Esophagus muscularis mucosa (tissue), 4 donors: ENCODE data around the gene RPN1. TPM values are rescaled to one million over a fixed set of nuclear protein-coding genes. Genes with fewer than 3 reads are reported as not detected.

Experiments
- DNase-seq: peaks from one replicate; pipeline ENCODE4 v3.0.0-alpha.2; 2017; ENCODE audit errors: extremely low spot score
- H3K27ac ChIP-seq, 4 donors: fragments of 200-600 bp; sonication (generic); replicated peaks in 1 of 4; 1 replicate in 3 of 4; 2 replicates in 1 of 4; pipeline ENCODE4 v1.5.1; 2016 to 2019; ENCODE audit warnings: mild to moderate bottlenecking in 1 of 4
- H3K27me3 ChIP-seq, 4 donors: fragments of 200-600 bp; sonication (generic); one replicate each; pipeline versions ENCODE4 v1.5.1 to v1.6.0; 2016 to 2019
- H3K36me3 ChIP-seq, 4 donors: fragments of 200-600 bp; sonication (generic); one replicate each; pipeline ENCODE4 v1.5.1; 2016 to 2019
- H3K4me1 ChIP-seq, 4 donors: fragments of 200-600 bp; sonication (generic); one replicate each; pipeline ENCODE4 v1.5.1; 2016 to 2019
- H3K4me3 ChIP-seq, 4 donors: fragments of 200-600 bp; sonication (generic); 1 replicate in 2 of 4; 2 replicates in 2 of 4; pipeline ENCODE4 v1.5.1; 2016 to 2019; ENCODE audit warnings: mild to moderate bottlenecking in 4 of 4, moderate library complexity in 1 of 4
- H3K9me3 ChIP-seq, 4 donors: fragments of 200-600 bp; sonication (generic); 1 replicate in 3 of 4; 2 replicates in 1 of 4; pipeline ENCODE4 v1.5.1; 2016 to 2019
- EP300 ChIP-seq: sonication (generic); formaldehyde crosslinking; IDR thresholded peaks from one replicate; pipeline ENCODE4 v1.6.1; 2017; ENCODE audit warnings: antibody characterized with exemption
- POLR2A ChIP-seq: fragments of 450-650 bp; IDR thresholded peaks from one replicate; pipeline ENCODE4 v1.6.1; 2017; ENCODE audit warnings: antibody characterized with exemption, moderate library complexity, mild to moderate bottlenecking, low read depth
- POLR2AphosphoS5 ChIP-seq, 2 donors: sonication (generic); formaldehyde crosslinking; IDR thresholded peaks; one replicate each; pipeline ENCODE4 v1.6.1; 2017; ENCODE audit warnings: antibody characterized with exemption in 2 of 2
- WGBS: methylation state at CpG from one replicate; pipeline ENCODE4 v1.1.5; 2018; 5-methylcytosine and 5-hydroxymethylcytosine counted together
- intact Hi-C: fragments of 100-400 bp; cut with DNase I; formaldehyde crosslinking; loops from one replicate; pipeline ENCODE4 v1.15.1; 2023
- total RNA-seq, 4 donors: library from RNA; depleted of rRNA; stranded (reverse); fragments of >200 nt; gene quantifications; one replicate each; pipeline versions ENCODE4 v1.1.0 to v1.2.1, GENCODE V29; 2016
- TF ChIP-seq, protein P1 (sequence below), 3 experiments: fragments of 200-600 bp in 2 of 3; fragments of 450-650 bp in 1 of 3; sonication (generic) in 2 of 3; IDR thresholded peaks; one replicate each; pipeline ENCODE4 v1.5.1; 2017 to 2019; ENCODE audit warnings: antibody characterized with exemption in 3 of 3, mild to moderate bottlenecking in 2 of 3, moderate library complexity in 1 of 3

RPN1 gene
- total RNA-seq, 4 donors from 2014 or later = 131 to 198 (median 177) TPM

DNA sequence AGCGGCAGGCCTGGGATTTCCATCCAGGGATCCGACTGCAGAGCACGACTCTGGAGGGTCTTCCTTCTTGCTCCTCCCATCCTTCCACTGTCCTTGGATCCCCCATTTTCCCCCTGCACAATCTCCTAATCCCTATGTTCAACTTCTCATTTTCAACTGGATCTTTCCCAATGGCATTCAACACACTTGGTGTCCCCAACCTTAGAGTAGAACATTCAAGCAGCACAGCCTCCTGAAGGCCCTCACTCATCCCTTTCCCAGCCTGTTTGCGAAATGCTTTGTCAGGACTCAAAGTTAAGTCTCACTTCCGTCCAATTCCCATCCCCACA lies 32.3 kb downstream of the RPN1 start:
- no peaks in the 10 kb centered on the region for H3K27me3 ChIP-seq
- peaks cover 25 to 45% (median 42%) of the 10 kb centered on the region in 4 donors for H3K36me3 ChIP-seq
- WGBS = 33% methylated on average over 5 of the region's 5 CpGs
- intact Hi-C loops = loop anchor here (2.0 to 10.0 kb wide), 4 partner anchors 34 to 464 kb away; partner anchors contain the start of genes EEFSEC and RPN1
- no peaks in the 10 kb centered on the region for H3K9me3 ChIP-seq
- H3K27ac ChIP-seq = peak overlapping the region; percentile 83 to 88 (median 86)
- DNase-seq = no peak
- TF ChIP-seq POLR2AphosphoS5 (IDR thresholded peaks at IDR 0.05) (no peak), POLR2A (no peak), EP300 (no peak)
- TF ChIP-seq, protein P1, sequence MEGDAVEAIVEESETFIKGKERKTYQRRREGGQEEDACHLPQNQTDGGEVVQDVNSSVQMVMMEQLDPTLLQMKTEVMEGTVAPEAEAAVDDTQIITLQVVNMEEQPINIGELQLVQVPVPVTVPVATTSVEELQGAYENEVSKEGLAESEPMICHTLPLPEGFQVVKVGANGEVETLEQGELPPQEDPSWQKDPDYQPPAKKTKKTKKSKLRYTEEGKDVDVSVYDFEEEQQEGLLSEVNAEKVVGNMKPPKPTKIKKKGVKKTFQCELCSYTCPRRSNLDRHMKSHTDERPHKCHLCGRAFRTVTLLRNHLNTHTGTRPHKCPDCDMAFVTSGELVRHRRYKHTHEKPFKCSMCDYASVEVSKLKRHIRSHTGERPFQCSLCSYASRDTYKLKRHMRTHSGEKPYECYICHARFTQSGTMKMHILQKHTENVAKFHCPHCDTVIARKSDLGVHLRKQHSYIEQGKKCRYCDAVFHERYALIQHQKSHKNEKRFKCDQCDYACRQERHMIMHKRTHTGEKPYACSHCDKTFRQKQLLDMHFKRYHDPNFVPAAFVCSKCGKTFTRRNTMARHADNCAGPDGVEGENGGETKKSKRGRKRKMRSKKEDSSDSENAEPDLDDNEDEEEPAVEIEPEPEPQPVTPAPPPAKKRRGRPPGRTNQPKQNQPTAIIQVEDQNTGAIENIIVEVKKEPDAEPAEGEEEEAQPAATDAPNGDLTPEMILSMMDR (IDR thresholded peaks at IDR 0.05) = no peak
- peak overlapping the region; percentile 68 to 87 (median 76) for H3K4me3 ChIP-seq
- peaks cover 19 to 40% (median 31%) of the 10 kb centered on the region in 4 donors for H3K4me1 ChIP-seq

DNA sequence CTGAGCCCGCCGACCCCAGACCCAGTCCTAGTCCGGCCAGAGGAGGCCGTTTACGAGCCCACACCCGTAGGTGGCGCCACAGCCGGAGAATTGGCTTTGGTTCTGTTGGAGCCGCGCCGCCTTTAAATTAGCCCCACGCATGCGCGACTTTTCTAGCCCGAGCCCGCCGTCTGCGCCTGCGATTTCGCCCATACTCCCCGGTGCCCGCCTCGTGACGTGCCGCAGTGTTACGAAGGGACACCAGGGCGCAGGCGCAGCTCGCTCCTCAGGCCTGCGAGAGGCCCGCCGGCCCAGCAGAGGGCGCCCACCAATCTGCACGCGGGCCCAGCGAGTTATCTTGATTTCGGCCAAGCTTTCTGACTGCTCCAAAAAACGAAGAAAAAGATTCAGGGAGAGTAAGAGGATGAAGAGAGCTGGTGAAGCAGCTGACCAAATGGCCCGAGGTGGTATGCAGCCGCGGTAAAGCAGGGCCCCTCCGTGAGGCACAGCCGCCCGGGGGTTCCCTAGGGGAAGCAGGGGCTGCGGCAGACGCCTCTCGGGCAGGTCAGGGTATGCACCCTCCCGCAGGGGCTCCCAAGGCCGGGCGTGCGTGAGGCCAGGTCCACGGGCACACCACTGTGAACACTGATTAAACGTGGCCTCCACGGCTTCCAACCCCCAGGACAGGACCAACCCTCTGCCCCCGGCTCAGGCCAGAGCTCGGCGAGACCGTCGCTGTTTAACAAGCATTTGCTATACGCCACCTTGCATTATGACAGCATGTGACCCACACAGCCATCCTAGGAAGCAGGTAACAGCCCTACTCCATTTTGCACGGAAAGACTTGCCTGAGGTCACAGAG lies 32.8 kb downstream of the RPN1 start:
- no peaks in the 10 kb centered on the region for H3K9me3 ChIP-seq
- H3K4me3 ChIP-seq = peak overlapping the region; percentile 68 to 87 (median 76)
- peaks cover 14 to 34% (median 25%) of the 10 kb centered on the region in 4 donors for H3K4me1 ChIP-seq
- TF ChIP-seq POLR2AphosphoS5 (IDR thresholded peaks at IDR 0.05) (peak; percentile 63 to 96), POLR2A (no peak), EP300 (no peak)
- TF ChIP-seq, protein P1 (IDR thresholded peaks at IDR 0.05) = peak; percentile 90 to 99 (median 98)
- peaks cover 25 to 39% (median 36%) of the 10 kb centered on the region in 4 donors for H3K36me3 ChIP-seq
- DNase-seq = peak; percentile 99
- WGBS = under 1% methylated on average over 35 of the region's 61 CpGs
- intact Hi-C loops = loop anchor here (2.0 to 10.0 kb wide), 4 partner anchors 35 to 463 kb away; partner anchors contain the start of genes EEFSEC and RPN1
- H3K27me3 ChIP-seq = no peaks in the 10 kb centered on the region
- H3K27ac ChIP-seq = peak overlapping the region; percentile 83 to 88 (median 86)

DNA sequence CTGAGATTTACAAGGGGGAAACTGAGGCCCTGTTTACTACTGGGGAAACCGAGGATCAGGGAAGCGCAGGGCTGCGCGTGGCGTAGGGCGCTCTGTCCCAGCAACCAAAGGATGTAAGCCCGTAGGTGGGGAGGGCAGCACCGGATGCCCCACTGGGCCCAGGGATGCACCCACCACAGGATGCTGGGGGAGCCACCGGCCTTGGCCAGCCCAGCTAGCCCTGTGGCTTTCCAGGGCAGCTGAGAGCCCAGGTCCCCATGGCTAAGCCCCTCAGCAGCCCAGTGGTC lies 33.4 kb downstream of the RPN1 start:
- Histone ChIP-seq H3K27me3 (no peaks in the 10 kb centered on the region), H3K27ac (peak overlapping the region; percentile 83 to 88 (median 86)), H3K9me3 (no peaks in the 10 kb centered on the region), H3K4me3 (peak overlapping the region; percentile 68 to 87 (median 76)), H3K4me1 (peaks cover 14 to 29% (median 25%) of the 10 kb centered on the region in 4 donors), H3K36me3 (peaks cover 24 to 33% (median 31%) of the 10 kb centered on the region in 4 donors)
- DNase-seq = no peak
- 54% methylated on average over 6 of the region's 9 CpGs for WGBS
- TF ChIP-seq POLR2A = no peak
- TF ChIP-seq POLR2AphosphoS5 (IDR thresholded peaks at IDR 0.05) = no peak
- intact Hi-C loops = loop anchor here (5.0 to 10.0 kb wide), 3 partner anchors 35 to 462 kb away; partner anchors contain the start of genes EEFSEC and RPN1

DNA sequence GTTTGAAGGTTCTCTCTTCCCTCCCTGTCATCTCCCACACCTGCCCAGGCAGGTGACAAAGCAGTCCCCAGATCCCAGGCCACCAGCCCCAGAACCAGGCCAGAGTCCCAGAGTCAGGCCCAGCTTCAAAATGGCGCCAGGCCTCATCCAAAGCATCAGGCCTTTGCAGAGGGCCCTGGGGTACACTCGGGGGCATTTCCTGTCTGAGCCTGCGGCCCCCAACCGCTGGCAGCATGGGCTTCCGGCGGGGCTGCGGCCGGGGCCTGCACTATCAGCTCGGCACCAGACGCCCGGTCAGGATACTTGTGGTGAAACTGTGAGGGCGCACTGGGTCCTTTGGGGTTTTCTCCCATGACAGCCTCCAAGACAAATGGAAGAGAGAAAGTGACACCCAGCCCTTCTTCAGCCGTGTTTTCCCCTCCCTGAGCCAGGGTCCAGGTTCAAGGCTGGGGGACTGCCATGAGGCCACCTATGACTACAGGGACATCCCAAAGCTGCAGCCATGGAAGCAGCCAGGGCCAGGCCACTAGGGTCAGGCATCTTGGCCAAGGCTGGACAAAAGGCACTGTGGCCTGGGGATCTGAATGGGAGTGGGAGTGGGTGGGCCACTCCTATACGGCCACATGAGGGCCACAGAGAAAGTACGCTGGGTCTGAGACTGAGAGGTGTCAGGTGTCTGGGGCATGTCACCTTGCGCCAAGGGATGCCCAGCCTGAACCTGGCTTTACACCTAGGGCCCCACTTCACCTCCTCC lies 33.9 kb downstream of the RPN1 start:
- peak overlapping the region; percentile 68 to 87 (median 76) for H3K4me3 ChIP-seq
- whole genome bisulfite sequencing = 70% methylated on average over 3 of the region's 16 CpGs
- TF ChIP-seq EP300 (no peak), POLR2A (no peak), POLR2AphosphoS5 (IDR thresholded peaks at IDR 0.05) (no peak)
- TF ChIP-seq, protein P1 (IDR thresholded peaks at IDR 0.05) = no peak
- intact Hi-C loops = loop anchor here (5.0 to 10.0 kb wide), 3 partner anchors 36 to 462 kb away; partner anchors contain the start of genes EEFSEC and RPN1
- no peaks in the 10 kb centered on the region for H3K27me3 ChIP-seq
- no peak for DNase-seq
- peaks cover 14 to 28% (median 23%) of the 10 kb centered on the region in 4 donors for H3K4me1 ChIP-seq
- no peaks in the 10 kb centered on the region for H3K9me3 ChIP-seq
- peaks cover 19 to 28% (median 26%) of the 10 kb centered on the region in 4 donors for H3K36me3 ChIP-seq
- H3K27ac ChIP-seq = peak overlapping the region; percentile 83 to 88 (median 86)

DNA sequence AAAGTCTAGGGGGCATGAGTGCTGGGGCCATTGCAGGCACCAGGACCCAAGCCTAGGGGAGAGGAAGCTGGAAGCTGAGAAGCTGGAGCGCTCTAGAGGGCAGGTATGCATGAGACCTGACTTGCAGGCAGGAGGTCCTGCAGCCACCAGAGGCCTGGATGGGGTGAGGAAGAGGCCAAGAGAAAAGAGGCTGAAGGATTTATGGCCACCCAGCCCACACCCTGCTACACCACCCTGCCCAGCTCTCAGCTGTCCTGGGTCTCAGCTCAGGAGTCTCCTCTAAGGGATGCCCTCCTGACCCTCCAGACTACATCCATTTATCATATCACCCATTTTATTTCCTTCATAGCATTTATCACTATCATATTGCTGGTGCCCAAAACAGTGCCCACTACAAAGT lies 36.5 kb downstream of the RPN1 start:
- TF ChIP-seq, protein P1 (IDR thresholded peaks at IDR 0.05) = no peak
- TF ChIP-seq EP300 (no peak), POLR2AphosphoS5 (IDR thresholded peaks at IDR 0.05) (no peak), POLR2A (no peak)
- Histone ChIP-seq H3K9me3 (no peaks in the 10 kb centered on the region), H3K4me3 (no peak overlapping the region), H3K4me1 (peaks cover 10 to 20% (median 18%) of the 10 kb centered on the region in 4 donors), H3K27me3 (no peaks in the 10 kb centered on the region), H3K36me3 (peaks cover 0 to 3% (median 2%) of the 10 kb centered on the region in 4 donors), H3K27ac (no peak overlapping the region)
- WGBS = 100% methylated on average over 1 of the region's 1 CpG
- intact Hi-C loops = loop anchor here (10.0 kb wide), 1 partner anchor 459 kb away; the partner anchor contains the start of gene EEFSEC
- no peak for DNase-seq
